HepG2 (cell line): ENCODE results near the gene SPI1. TPM values are rescaled to one million over a fixed set of nuclear protein-coding genes. Genes with fewer than 3 reads are reported as not detected.

Experiments used
- ADNP ChIP-seq: sonication (generic); formaldehyde crosslinking; IDR thresholded peaks from 2 replicates; pipeline ENCODE4 v1.4.0; 2020; ENCODE audit warnings: missing genetic modification reagents
- BCLAF1 ChIP-seq: fragments of 450-650 bp; IDR thresholded peaks from 2 replicates; pipeline ENCODE4 v1.6.1; 2017; ENCODE audit warnings: mild to moderate bottlenecking
- BRD4 ChIP-seq: sonication (generic); formaldehyde crosslinking; IDR thresholded peaks from 2 replicates; pipeline ENCODE4 v1.4.0; 2020; ENCODE audit warnings: missing genetic modification reagents
- CBX1 ChIP-seq: IDR thresholded peaks from one replicate; pipeline ENCODE4 v1.6.1; 2016; ENCODE audit warnings: antibody characterized with exemption, low read depth
- ELF1 ChIP-seq: sonication (generic); formaldehyde crosslinking; IDR thresholded peaks from 2 replicates; pipeline ENCODE4 v1.4.0; 2020; ENCODE audit warnings: missing genetic modification reagents
- ISX ChIP-seq: sonication (generic); formaldehyde crosslinking; conservative IDR thresholded peaks from 2 replicates; pipeline ENCODE4 v1.5.0; 2020; ENCODE audit warnings: missing genetic modification reagents
- JUN ChIP-seq: sonication (generic); formaldehyde crosslinking; IDR thresholded peaks from 2 replicates; pipeline ENCODE4 v1.4.0; 2020; ENCODE audit warnings: mild to moderate bottlenecking, missing genetic modification reagents
- KLF13 ChIP-seq: sonication (generic); formaldehyde crosslinking; IDR thresholded peaks from 2 replicates; pipeline ENCODE4 v1.4.0; 2020; ENCODE audit warnings: mild to moderate bottlenecking, missing genetic modification reagents
- MEIS1 ChIP-seq: sonication (generic); formaldehyde crosslinking; IDR thresholded peaks from 2 replicates; pipeline ENCODE4 v1.9.0; 2021; ENCODE audit warnings: mild to moderate bottlenecking, missing genetic modification reagents, moderate library complexity, borderline replicate concordance
- NFE2L2 ChIP-seq: fragments of 150-350 bp; IDR thresholded peaks from 2 replicates; pipeline ENCODE4 v1.6.1; 2014; ENCODE audit warnings: low read length
- NKX3-1 ChIP-seq: sonication (generic); formaldehyde crosslinking; IDR thresholded peaks from 2 replicates; pipeline ENCODE4 v1.5.0; 2020; ENCODE audit warnings: missing genetic modification reagents
- RARA ChIP-seq: IDR thresholded peaks from 2 replicates; pipeline ENCODE4 v1.6.1; 2016; ENCODE audit warnings: missing genetic modification reagents, missing compliant biosample characterization
- SAP130 ChIP-seq: IDR thresholded peaks from 2 replicates; pipeline ENCODE4 v1.6.1; 2016; ENCODE audit warnings: low read depth
- SP5 ChIP-seq: IDR thresholded peaks from 2 replicates; pipeline ENCODE4 v1.6.1; 2016; ENCODE audit warnings: low read depth, borderline replicate concordance
- ZC3H4 ChIP-seq: sonication (generic); formaldehyde crosslinking; IDR thresholded peaks from 2 replicates; pipeline ENCODE4 v1.4.0; 2020; ENCODE audit warnings: missing genetic modification reagents, borderline replicate concordance
- ZNF496 ChIP-seq: sonication (generic); formaldehyde crosslinking; IDR thresholded peaks from 2 replicates; pipeline ENCODE4 v1.8.1; 2023; ENCODE audit warnings: mild to moderate bottlenecking, moderate library complexity, missing genetic modification reagents; ENCODE audit not compliant: insufficient replicate concordance
- ZNF597 ChIP-seq: sonication (generic); formaldehyde crosslinking; IDR thresholded peaks from 2 replicates; pipeline ENCODE4 v1.5.0; 2020; ENCODE audit warnings: missing genetic modification reagents
- ZNF83 ChIP-seq: sonication (generic); formaldehyde crosslinking; IDR thresholded peaks from 2 replicates; pipeline ENCODE4 v1.4.0; 2020; ENCODE audit warnings: missing genetic modification reagents, mild to moderate bottlenecking, borderline replicate concordance
- polyA plus RNA-seq, 8 experiments: library from polyadenylated mRNA; depleted of rRNA in 3 of 8; stranded (reverse) in 7 of 8; unstranded in 1 of 8; fragments of >200 nt; fragmentation: Illumina TruSeq in 4 of 8; extraction: Trizol in 4 of 8; gene quantifications; 2 replicates each; pipeline versions ENCODE4 v1.2.1 to v1.2.3, GENCODE V29; 2011 to 2016; ENCODE audit warnings: low read depth in 4 of 8, missing spikeins in 1 of 8, mixed read lengths in 1 of 8; ENCODE audit not compliant: insufficient read depth in 1 of 8
- total RNA-seq, 5 experiments: library from RNA; depleted of rRNA; stranded (reverse); fragments of >200 nt; fragmentation: Illumina TruSeq; extraction: Trizol; gene quantifications; 2 replicates each; pipeline ENCODE4 v1.2.3, GENCODE V29; 2016; ENCODE audit warnings: low read depth in 1 of 5
- TF ChIP-seq, protein P1 (sequence below): sonication (generic); formaldehyde crosslinking; conservative IDR thresholded peaks from 2 replicates; pipeline ENCODE4 v1.8.0; 2022; ENCODE audit warnings: low read depth, missing genetic modification reagents
- TF ChIP-seq, protein P2 (sequence below): sonication (generic); formaldehyde crosslinking; IDR thresholded peaks from 2 replicates; pipeline ENCODE4 v1.8.1; 2023; ENCODE audit warnings: mild to moderate bottlenecking, missing genetic modification reagents, borderline replicate concordance
- TF ChIP-seq, protein P3 (sequence below): sonication (generic); formaldehyde crosslinking; IDR thresholded peaks from 2 replicates; pipeline ENCODE4 v1.8.1; 2023; ENCODE audit warnings: mild to moderate bottlenecking, moderate library complexity, missing genetic modification reagents
- TF ChIP-seq, protein P4 (sequence below): sonication (generic); formaldehyde crosslinking; IDR thresholded peaks from 2 replicates; pipeline ENCODE4 v1.4.0; 2020; ENCODE audit warnings: missing genetic modification reagents

The SPI1 gene
- total and polyA plus RNA-seq, 2 of the 13 experiments (the other 11 are each of a cell fraction or from before 2014, with no cell fraction given) = not detected

- TF ChIP-seq BCLAF1 = no peak
- TF ChIP-seq, protein P1, sequence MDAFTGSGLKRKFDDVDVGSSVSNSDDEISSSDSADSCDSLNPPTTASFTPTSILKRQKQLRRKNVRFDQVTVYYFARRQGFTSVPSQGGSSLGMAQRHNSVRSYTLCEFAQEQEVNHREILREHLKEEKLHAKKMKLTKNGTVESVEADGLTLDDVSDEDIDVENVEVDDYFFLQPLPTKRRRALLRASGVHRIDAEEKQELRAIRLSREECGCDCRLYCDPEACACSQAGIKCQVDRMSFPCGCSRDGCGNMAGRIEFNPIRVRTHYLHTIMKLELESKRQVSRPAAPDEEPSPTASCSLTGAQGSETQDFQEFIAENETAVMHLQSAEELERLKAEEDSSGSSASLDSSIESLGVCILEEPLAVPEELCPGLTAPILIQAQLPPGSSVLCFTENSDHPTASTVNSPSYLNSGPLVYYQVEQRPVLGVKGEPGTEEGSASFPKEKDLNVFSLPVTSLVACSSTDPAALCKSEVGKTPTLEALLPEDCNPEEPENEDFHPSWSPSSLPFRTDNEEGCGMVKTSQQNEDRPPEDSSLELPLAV = no peak
- TF ChIP-seq ADNP (CRISPR knock-in tag) = no peak
- no peak for TF ChIP-seq NFE2L2
- no peak for TF ChIP-seq SP5 (CRISPR knock-in tag)
- TF ChIP-seq, protein P2, sequence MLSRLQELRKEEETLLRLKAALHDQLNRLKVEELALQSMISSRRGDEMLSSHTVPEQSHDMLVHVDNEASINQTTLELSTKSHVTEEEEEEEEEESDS = no peak
- TF ChIP-seq CBX1 = peak; percentile 51
- no peak for TF ChIP-seq BRD4
- peak; percentile 48; the same call in 1 of the 2 replicates for TF ChIP-seq MEIS1
- TF ChIP-seq RARA (CRISPR knock-in tag) = peak; percentile 73
- TF ChIP-seq, protein P3, sequence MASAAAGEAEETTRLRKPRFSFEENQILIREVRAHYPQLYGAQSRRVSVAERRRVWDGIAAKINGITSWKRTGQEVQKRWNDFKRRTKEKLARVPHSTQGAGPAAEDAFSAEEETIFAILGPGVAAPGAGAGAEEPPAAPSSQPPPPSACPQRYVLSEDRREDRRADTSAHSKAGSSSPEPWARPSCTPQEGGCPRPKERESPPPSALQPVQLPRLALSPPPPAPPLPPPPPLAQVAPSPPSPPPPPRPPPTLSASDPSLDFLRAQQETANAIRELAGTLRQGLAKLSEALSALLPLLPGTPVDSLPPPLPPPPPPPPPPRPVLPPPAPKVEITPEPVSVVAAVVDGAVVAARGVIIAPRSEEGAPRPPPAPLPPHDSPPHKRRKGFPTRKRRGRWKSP (CRISPR knock-in tag) = no peak
- no peak for TF ChIP-seq ZC3H4 (CRISPR knock-in tag)
- TF ChIP-seq ZNF597 (CRISPR knock-in tag) = no peak
- TF ChIP-seq NKX3-1 = no peak
- no peak for TF ChIP-seq ZNF83 (CRISPR knock-in tag)
- TF ChIP-seq ZNF496 (CRISPR knock-in tag) = no peak
- TF ChIP-seq KLF13 (CRISPR knock-in tag) = no peak
- TF ChIP-seq, protein P4, sequence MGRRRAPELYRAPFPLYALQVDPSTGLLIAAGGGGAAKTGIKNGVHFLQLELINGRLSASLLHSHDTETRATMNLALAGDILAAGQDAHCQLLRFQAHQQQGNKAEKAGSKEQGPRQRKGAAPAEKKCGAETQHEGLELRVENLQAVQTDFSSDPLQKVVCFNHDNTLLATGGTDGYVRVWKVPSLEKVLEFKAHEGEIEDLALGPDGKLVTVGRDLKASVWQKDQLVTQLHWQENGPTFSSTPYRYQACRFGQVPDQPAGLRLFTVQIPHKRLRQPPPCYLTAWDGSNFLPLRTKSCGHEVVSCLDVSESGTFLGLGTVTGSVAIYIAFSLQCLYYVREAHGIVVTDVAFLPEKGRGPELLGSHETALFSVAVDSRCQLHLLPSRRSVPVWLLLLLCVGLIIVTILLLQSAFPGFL (CRISPR knock-in tag) = no peak
- peak; percentile 77 for TF ChIP-seq SAP130 (CRISPR knock-in tag)
- TF ChIP-seq ELF1 (CRISPR knock-in tag) = peak; percentile 56; the same call in 1 of the 2 replicates
- TF ChIP-seq ISX (CRISPR knock-in tag) = no peak
- TF ChIP-seq JUN (CRISPR knock-in tag) = 0 out of 2 replicates have a peak, but pooled peaks have one; percentile 16
These were observed 22.8 kb downstream of the SPI1 start (continued) for GRCh38 chr11:47355283-47356128.
